Karpas-422 (cell line): Measurements from ENCODE around the gene RELT. TPM values are rescaled to one million over a fixed set of nuclear protein-coding genes. Genes with fewer than 3 reads are reported as not detected.

Experiments
- DNase-seq: peaks from one replicate; pipeline ENCODE4 v3.0.0-alpha.2; 2015
- H2AFZ ChIP-seq: fragments of 200-600 bp; sonication (generic); 2 replicates; pipeline ENCODE4 v1.6.1; 2014; ENCODE audit warnings: antibody characterized with exemption, low read length, mixed read lengths
- H3K27ac ChIP-seq: fragments of 200-600 bp; sonication (generic); 2 replicates; pipeline ENCODE4 v1.5.1; 2014; ENCODE audit warnings: mild to moderate bottlenecking, low read length, moderate library complexity
- H3K27me3 ChIP-seq: fragments of 200-600 bp; sonication (generic); 2 replicates; pipeline ENCODE4 v1.6.1; 2014; ENCODE audit warnings: low read length, mixed read lengths
- H3K36me3 ChIP-seq: fragments of 200-600 bp; sonication (generic); 2 replicates; pipeline ENCODE4 v1.6.1; 2014; ENCODE audit warnings: low read length, mixed read lengths; ENCODE audit not compliant: insufficient read depth
- H3K4me1 ChIP-seq: fragments of 200-600 bp; sonication (generic); 2 replicates; pipeline ENCODE4 v1.6.1; 2014; ENCODE audit warnings: mild to moderate bottlenecking, low read length, mixed read lengths
- H3K4me2 ChIP-seq: fragments of 200-600 bp; sonication (generic); 2 replicates; pipeline ENCODE4 v1.6.1; 2014; ENCODE audit warnings: low read length, low read depth, mild to moderate bottlenecking; ENCODE audit not compliant: poor library complexity, severe bottlenecking
- H3K4me3 ChIP-seq: fragments of 200-600 bp; sonication (generic); 2 replicates; pipeline ENCODE4 v1.5.1; 2014; ENCODE audit warnings: mild to moderate bottlenecking, antibody characterized with exemption, low read length, mixed read lengths
- H3K79me2 ChIP-seq: fragments of 200-600 bp; sonication (generic); 2 replicates; pipeline ENCODE4 v1.6.1; 2014; ENCODE audit warnings: mild to moderate bottlenecking, low read length, mixed read lengths
- H3K9ac ChIP-seq: fragments of 200-600 bp; sonication (generic); 2 replicates; pipeline ENCODE4 v1.6.0; 2014; ENCODE audit warnings: low read length
- H3K9me2 ChIP-seq: fragments of 200-600 bp; sonication (generic), shearing (Covaris generic); replicated peaks from 2 replicates; pipeline ENCODE4 v1.6.0; 2014; ENCODE audit warnings: mild to moderate bottlenecking, low read length, moderate library complexity; ENCODE audit not compliant: insufficient read depth
- H3K9me3 ChIP-seq: fragments of 300-700, 200-600 bp; sonication (generic); 2 replicates; pipeline ENCODE4 v1.6.1; 2014; ENCODE audit warnings: low read length, mixed read lengths
- H4K20me1 ChIP-seq: fragments of 200-600 bp; sonication (generic); 2 replicates; pipeline ENCODE4 v1.6.1; 2014; ENCODE audit warnings: mild to moderate bottlenecking, antibody characterized with exemption, low read length, low read depth; ENCODE audit not compliant: insufficient read depth
- total RNA-seq: library from RNA; depleted of rRNA; stranded (reverse); fragments of >200 nt; shearing (Covaris generic); gene quantifications from 2 replicates; pipeline ENCODE4 v1.2.3, GENCODE V29; 2014; ENCODE audit warnings: low replicate concordance; rRNA removed

RELT gene
- total RNA-seq, 1 experiment from 2014 or later, result 21.7 TPM

DNA sequence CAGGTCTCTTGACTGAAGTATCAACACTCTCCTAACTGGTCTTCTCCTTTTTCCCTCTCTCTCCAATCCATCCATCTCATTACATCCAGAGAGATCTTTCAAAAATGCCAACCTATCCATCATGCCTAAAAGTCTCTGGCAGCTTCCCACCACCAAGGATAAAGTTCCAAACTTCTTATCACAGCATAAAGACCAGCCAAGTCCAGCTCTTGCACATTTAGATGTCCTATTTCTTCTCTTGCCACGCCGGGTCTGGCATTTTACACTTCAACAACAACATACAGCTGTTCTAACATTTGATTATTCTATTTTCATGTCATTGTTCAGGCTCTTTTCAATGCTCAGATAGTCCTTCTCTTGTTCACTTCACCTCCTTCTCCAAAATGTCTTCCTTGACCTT lies 70.6 kb downstream of the RELT start:
- DNase-seq, result no peak
- H3K4me1 ChIP-seq, result no peaks in the 10 kb centered on the region
- H3K36me3 ChIP-seq, result no peaks in the 10 kb centered on the region
- peaks cover 12% of the 10 kb centered on the region; the same call in 1 of the 2 replicates for H4K20me1 ChIP-seq
- no peaks in the 10 kb centered on the region for H3K27me3 ChIP-seq
- no peaks in the 10 kb centered on the region for H3K9me3 ChIP-seq
- H3K4me2 ChIP-seq, result no peak overlapping the region
- H3K9me2 ChIP-seq, result no peaks in the 10 kb centered on the region
- no peaks in the 10 kb centered on the region for H3K79me2 ChIP-seq
- no peak overlapping the region for H3K4me3 ChIP-seq
- no peak overlapping the region for H2AFZ ChIP-seq
- no peak overlapping the region for H3K27ac ChIP-seq
- no peak overlapping the region for H3K9ac ChIP-seq

Other genes with a start within 250 kb of the RELT start
- 41.1 and 48.2 TPM in 2 replicates for gene FCHSD2, start 234.1 kb upstream of the RELT start, total RNA-seq
- not detected in 2 replicates for gene P2RY2, start 158.1 kb upstream of the RELT start, total RNA-seq
- gene P2RY6, start 104.1 kb upstream of the RELT start, total RNA-seq, result not detected in 2 replicates
- gene ARHGEF17, start 68.1 kb upstream of the RELT start, total RNA-seq, result 0.11 TPM in 1 of 2 replicates, not detected in the other
- gene FAM168A, start 221.7 kb downstream of the RELT start, total RNA-seq, result 8.4 and 12.9 TPM in 2 replicates